Activated CD4-positive, alpha-beta T cell treated with anti-CD3 and anti-CD28 coated beads for 1 hour (primary cell): ENCODE results near the gene ALOX15B.
"Not testable (repeated sequence)": the region's sequence is repeated elsewhere in the genome, so short reads cannot be mapped to it uniquely, and the experiment has no call there.

Experiments used
- DNase-seq: peaks from one replicate; pipeline ENCODE4 v3.0.0-alpha.2; 2020

ALOX15B gene

GRCh38 chr17:8013731-8014557 lies 24.9 kb upstream of the ALOX15B start:
- no peak for DNase-seq

GRCh38 chr17:8014558-8014850 lies 24.4 kb upstream of the ALOX15B start:
- DNase-seq, result no peak

DNA sequence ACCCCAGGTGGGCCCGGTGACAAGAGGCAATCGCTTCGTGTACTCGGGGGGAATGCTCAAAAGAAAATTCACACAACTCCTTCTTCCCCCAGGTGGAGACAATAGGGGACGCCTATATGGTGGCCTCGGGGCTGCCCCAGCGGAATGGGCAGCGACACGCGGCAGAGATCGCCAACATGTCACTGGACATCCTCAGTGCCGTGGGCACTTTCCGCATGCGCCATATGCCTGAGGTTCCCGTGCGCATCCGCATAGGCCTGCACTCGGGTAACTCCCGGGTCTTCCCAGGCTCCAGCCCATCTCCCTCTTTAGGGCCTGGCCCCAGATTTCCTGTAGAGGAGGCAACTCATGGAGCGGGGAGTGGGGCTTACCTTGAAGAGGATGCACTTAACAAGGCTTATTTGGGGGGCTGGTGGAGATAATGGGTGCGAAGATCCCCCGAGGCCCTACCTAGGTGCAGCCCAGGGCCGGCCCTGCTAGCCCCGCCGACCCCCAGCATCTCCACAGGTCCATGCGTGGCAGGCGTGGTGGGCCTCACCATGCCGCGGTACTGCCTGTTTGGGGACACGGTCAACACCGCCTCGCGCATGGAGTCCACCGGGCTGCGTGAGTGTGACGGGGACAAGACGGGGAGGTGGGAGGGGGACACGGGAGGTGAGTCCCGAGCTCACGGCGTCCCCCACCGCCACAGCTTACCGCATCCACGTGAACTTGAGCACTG lies 23.5 kb upstream of the ALOX15B start:
- no peak for DNase-seq

DNA sequence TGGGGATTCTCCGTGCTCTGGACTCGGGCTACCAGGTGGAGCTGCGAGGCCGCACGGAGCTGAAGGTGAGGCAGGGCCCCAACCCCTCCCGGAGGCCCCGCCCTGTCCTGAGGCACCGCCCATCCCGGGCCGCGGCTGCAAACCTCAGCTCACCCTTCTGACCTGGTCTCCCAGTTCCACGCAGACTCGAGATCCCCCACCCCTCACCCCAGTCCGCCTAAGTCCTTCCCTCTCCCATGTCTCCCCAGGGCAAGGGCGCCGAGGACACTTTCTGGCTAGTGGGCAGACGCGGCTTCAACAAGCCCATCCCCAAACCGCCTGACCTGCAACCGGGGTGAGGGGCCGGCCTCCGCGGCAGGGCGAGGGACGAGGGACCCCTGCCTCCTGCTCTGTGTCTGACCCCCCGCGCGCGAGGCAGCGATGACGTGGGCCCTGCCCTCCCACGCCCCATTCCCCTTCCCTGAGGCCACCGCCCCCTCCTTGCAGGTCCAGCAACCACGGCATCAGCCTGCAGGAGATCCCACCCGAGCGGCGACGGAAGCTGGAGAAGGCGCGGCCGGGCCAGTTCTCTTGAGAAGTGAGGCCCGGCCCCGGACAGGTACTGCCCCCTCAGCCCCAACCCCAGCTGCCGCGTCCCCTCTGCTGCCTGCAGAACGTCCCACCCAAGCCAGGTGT lies 22.8 kb upstream of the ALOX15B start:
- no peak for DNase-seq

GRCh38 chr17:8016632-8017424 lies 22.0 kb upstream of the ALOX15B start:
- no peak for DNase-seq

DNA sequence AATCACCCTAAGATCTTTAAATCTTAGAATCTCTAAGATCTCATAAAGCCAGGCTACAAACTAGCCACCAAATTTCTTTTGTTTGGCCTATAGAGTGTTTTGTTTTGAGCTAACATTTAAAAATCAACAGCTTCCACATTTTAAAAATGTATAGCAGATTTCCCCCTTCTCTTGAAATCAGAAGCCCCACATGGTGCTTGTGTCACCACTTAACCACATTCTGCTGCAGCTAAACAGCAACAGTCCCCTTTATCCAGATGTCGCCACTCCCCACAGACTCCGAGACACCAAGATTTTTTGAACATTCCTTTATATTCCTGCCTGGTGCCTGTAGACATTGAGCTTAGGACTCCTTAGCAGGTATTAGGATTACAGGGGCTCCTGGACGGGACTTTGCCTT lies 20.4 kb upstream of the ALOX15B start:
- no peak for DNase-seq

- DNase-seq, result no peak
Measured at GRCh38 chr17:8019166-8019565, 19.7 kb upstream of the ALOX15B start.

GRCh38 chr17:8019665-8020650 lies 18.9 kb upstream of the ALOX15B start:
- DNase-seq, result no peak

DNA sequence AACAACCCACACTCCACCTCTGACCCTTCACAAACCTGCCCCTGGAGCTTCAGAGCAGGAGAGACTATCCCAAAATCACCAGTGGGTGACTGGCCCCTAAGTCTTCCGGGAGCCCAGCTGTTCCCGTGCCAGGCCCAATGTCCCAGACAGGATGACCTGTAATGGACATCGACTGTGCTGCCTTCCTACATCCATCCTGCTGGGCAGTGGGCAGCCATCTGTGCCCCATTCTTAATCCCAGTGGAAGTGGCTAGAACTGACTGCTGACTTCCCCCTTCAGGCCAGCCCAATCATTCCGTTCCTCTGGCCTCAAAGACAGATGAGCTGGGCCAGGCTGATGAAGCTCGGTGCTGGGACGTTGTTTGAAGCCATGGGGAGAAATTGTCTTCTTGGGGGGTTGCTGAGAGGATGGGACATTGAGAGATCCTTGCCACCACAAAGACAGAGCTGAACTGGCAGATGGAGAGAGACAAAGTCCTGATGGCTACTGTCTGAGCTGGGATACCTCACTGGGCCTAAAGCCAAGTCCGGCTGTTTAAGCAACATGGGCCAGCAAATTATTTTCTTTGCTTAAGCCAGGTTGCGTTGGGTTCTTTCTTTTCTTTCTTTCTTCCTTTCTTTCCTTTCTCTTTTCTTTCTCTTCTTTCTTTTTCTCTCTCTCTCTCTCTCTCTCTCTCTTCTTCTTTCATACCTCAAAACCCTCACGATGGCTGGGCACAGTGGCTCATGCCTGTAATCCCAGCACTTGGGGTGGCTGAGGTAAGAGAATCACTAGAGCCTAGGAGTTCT lies 17.9 kb upstream of the ALOX15B start:
- DNase-seq, result no peak

DNA sequence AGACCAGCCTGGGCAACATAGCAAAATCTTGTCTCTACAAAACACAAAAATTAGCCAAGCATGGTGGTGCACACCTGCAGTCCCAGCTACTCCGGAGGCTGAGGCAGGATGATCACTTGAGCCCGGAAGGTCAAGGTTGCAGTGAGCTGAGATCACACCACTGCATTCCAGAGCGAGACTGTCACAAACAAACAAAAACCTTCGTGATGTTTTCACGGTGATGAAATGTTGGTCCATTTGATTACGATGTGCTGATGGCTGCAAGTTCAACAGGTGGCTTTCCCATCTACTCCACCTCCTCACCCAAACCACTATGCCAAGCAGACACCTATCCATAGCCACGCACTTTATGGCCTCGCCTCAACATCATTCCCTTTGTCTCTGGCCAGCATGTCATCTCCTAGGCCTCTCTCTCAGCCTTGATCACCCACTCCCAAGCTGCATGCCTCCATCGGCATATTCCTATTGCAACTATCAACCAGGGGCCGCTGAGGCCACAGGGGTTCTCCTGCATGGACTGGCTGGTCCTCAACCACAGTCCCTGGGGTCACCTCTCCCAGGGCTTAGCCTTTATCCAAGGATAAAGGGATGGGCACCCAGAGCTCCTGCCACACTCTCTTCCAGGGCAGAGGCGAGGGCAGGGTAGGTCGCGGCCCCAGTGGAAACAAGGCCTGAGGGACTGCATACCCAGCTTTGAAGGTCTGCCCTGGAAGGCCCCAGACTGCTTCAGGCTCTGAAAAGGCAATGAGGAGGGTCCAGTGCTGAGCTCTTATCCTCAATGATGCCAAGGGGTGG lies 17.1 kb upstream of the ALOX15B start:
- no peak for DNase-seq

- DNase-seq, result no peak
Measured at GRCh38 chr17:8022360-8023003, 16.4 kb upstream of the ALOX15B start.

DNA sequence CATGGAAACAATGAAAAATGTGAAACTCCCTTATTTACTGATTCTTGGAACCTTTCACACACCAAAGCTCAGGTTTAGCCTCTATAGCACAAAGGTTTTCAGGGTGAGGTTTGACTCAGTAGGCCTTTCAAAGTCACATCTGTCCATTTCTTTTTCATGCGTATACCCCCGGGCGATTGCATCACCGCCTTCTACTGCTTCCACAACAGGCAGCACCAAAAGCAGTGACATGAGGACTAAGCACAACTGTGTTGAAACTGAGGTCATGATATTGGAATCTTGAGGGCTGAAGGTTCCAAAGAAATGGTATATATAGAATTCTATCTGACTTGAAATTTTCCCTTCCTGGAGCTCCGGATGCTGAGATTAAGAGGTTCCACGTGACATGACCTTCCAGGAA lies 14.7 kb upstream of the ALOX15B start:
- DNase-seq, result not testable (repeated sequence)

GRCh38 chr17:8025176-8025911 lies 13.5 kb upstream of the ALOX15B start:
- DNase-seq, result no peak

DNA sequence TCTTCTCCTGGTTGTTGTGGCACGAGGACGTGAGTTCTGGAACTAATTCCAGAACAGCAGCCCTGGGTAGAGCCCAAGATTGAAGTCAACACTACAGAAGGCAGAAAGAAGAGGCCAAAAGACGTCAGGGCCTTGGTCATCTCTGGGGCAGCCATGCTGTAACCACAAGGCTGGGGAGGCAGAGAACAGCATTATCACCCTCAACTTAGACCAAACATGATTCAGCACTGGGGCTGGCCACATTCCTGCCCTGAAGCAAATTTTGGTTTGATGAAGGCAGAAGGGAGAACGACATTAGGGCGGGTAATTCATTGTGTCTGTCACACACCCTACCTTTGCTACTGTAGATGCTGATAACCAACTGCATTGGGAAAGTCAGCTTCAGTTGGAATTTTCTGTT lies 9.7 kb upstream of the ALOX15B start:
- DNase-seq, result no peak

DNA sequence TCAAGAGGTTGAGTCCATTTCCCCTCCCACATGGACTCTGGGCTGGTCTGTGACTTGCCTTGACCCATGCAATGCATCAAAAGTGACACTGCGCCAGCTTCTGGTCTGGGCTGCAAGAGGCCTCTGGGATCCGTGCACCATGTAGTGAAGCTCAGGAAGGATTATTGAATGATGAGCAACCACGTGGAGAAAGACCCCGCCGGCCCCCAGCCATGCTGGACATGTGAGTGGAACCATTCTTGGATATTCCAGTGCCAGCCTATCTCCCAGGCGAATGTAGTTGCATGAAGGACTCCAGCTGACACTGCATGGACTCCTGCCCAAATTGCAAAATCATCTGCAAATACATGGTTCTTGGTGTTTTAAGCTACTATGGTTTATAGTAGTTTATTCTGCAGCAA lies 7.6 kb upstream of the ALOX15B start:
- DNase-seq, result no peak

GRCh38 chr17:8031950-8032349 lies 6.9 kb upstream of the ALOX15B start:
- no peak for DNase-seq

GRCh38 chr17:8032442-8032841 lies 6.4 kb upstream of the ALOX15B start:
- DNase-seq, result no peak

DNA sequence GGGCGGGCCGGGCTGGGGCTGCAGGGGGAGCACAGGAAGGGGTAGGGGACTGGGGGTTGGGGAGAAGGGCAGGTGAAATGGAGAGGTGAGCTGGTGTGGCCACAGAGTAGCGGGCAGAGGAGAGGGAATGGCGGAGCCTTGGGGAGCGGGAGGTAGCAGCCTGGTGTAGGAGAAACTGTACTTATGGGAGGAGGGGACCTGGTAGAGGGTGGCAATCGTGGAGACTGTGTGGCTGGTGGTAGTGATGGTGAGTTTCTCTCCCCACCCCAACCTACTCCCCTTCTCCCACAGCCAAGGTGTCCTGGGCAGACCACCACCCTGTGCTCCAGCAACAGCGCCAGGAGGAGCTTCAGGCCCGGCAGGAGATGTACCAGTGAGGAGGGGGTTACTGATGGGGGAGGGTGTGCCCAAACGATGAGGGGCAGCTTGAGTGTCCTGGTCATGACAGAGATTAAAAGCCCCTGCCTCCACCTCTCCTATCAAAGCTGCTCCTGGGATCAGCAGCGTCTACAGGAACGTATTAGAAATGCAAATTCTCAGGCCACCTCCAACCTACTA lies 831 bp downstream of the ALOX15B start:
- no peak for DNase-seq
